ENCODE data around the gene IL32.

Gene IL32

GRCh38 chr16:3038256-3038655 lies 27.2 kb upstream of the IL32 start:
- peaks cover 90% of the 10 kb centered on the region for H3K27me3 ChIP-seq (replicated peaks; ENCODE audit: insufficient read depth, low read length)
- H4K20me1 ChIP-seq (ENCODE audit: insufficient read depth, low read length): no peaks in the 10 kb centered on the region
- no peak for DNase-seq
- H3K9me2 ChIP-seq (replicated peaks; ENCODE audit: insufficient read depth, low read length): no peaks in the 10 kb centered on the region
- no peak overlapping the region for H3K9ac ChIP-seq (ENCODE audit: low read length)
- no peaks in the 10 kb centered on the region for H3F3A ChIP-seq (ENCODE audit: insufficient read depth, low read length)
- no peaks in the 10 kb centered on the region for H3K4me1 ChIP-seq (ENCODE audit: low read length)
- TF ChIP-seq CTCF (IDR thresholded peaks at IDR 0.05; ENCODE audit: low read length): no peak
- TF ChIP-seq EZH2phosphoT487 (IDR thresholded peaks at IDR 0.05; ENCODE audit: low read length): no peak
- no peak for TF ChIP-seq EZH2 (optimal IDR thresholded peaks at IDR 0.05; ENCODE audit: low read depth, low read length)
- no peak overlapping the region for H3K4me2 ChIP-seq (ENCODE audit: low read depth, low read length)
- H3K4me3 ChIP-seq (ENCODE audit: low read length): no peak overlapping the region
- H3K9me3 ChIP-seq (replicated peaks; ENCODE audit: insufficient read depth, low read length): no peaks in the 10 kb centered on the region
- no peaks in the 10 kb centered on the region for H3K36me3 ChIP-seq (replicated peaks; ENCODE audit: insufficient read depth, low read length)
- H2AFZ ChIP-seq (ENCODE audit: low read length): no peak overlapping the region
- no peak overlapping the region for H3K27ac ChIP-seq (ENCODE audit: low read length)
- no peaks in the 10 kb centered on the region for H3K79me2 ChIP-seq (ENCODE audit: low read length)

- H2AFZ ChIP-seq (ENCODE audit: low read length): no peak overlapping the region
- no peak for DNase-seq
- no peak overlapping the region for H3K4me3 ChIP-seq (ENCODE audit: low read length)
- H3K9me3 ChIP-seq (replicated peaks; ENCODE audit: insufficient read depth, low read length): no peaks in the 10 kb centered on the region
- H3K79me2 ChIP-seq (ENCODE audit: low read length): no peaks in the 10 kb centered on the region
- no peaks in the 10 kb centered on the region for H3F3A ChIP-seq (ENCODE audit: insufficient read depth, low read length)
- no peaks in the 10 kb centered on the region for H3K9me2 ChIP-seq (replicated peaks; ENCODE audit: insufficient read depth, low read length)
- H3K27ac ChIP-seq (ENCODE audit: low read length): no peak overlapping the region
- H3K27me3 ChIP-seq (replicated peaks; ENCODE audit: insufficient read depth, low read length): peaks cover 90% of the 10 kb centered on the region
- H3K36me3 ChIP-seq (replicated peaks; ENCODE audit: insufficient read depth, low read length): no peaks in the 10 kb centered on the region
- H3K9ac ChIP-seq (ENCODE audit: low read length): no peak overlapping the region
- H3K4me2 ChIP-seq (ENCODE audit: low read depth, low read length): no peak overlapping the region
- TF ChIP-seq CTCF (IDR thresholded peaks at IDR 0.05; ENCODE audit: low read length) (no peak), EZH2phosphoT487 (IDR thresholded peaks at IDR 0.05; ENCODE audit: low read length) (no peak), EZH2 (optimal IDR thresholded peaks at IDR 0.05; ENCODE audit: low read depth, low read length) (no peak)
- H3K4me1 ChIP-seq (ENCODE audit: low read length): no peaks in the 10 kb centered on the region
- H4K20me1 ChIP-seq (ENCODE audit: insufficient read depth, low read length): no peaks in the 10 kb centered on the region
Measured at GRCh38 chr16:3038896-3039295, 26.5 kb upstream of the IL32 start.

GRCh38 chr16:3042376-3042775 lies 23.1 kb upstream of the IL32 start:
- no peaks in the 10 kb centered on the region for H3K79me2 ChIP-seq (ENCODE audit: low read length)
- H3K9ac ChIP-seq (ENCODE audit: low read length): no peak overlapping the region
- H3K9me3 ChIP-seq (replicated peaks; ENCODE audit: insufficient read depth, low read length): no peaks in the 10 kb centered on the region
- TF ChIP-seq EZH2phosphoT487 (IDR thresholded peaks at IDR 0.05; ENCODE audit: low read length): no peak
- no peak for TF ChIP-seq CTCF (IDR thresholded peaks at IDR 0.05; ENCODE audit: low read length)
- TF ChIP-seq EZH2 (optimal IDR thresholded peaks at IDR 0.05; ENCODE audit: low read depth, low read length): no peak
- H2AFZ ChIP-seq (ENCODE audit: low read length): no peak overlapping the region
- H3K4me3 ChIP-seq (ENCODE audit: low read length): no peak overlapping the region
- H3K9me2 ChIP-seq (replicated peaks; ENCODE audit: insufficient read depth, low read length): no peaks in the 10 kb centered on the region
- H3K4me1 ChIP-seq (ENCODE audit: low read length): 0 out of 2 replicates have a peak, but pooled peaks cover 5% of the 10 kb centered on the region
- H3F3A ChIP-seq (ENCODE audit: insufficient read depth, low read length): no peaks in the 10 kb centered on the region
- H3K27ac ChIP-seq (ENCODE audit: low read length): no peak overlapping the region
- no peaks in the 10 kb centered on the region for H3K36me3 ChIP-seq (replicated peaks; ENCODE audit: insufficient read depth, low read length)
- no peak overlapping the region for H3K4me2 ChIP-seq (ENCODE audit: low read depth, low read length)
- no peaks in the 10 kb centered on the region for H4K20me1 ChIP-seq (ENCODE audit: insufficient read depth, low read length)
- H3K27me3 ChIP-seq (replicated peaks; ENCODE audit: insufficient read depth, low read length): peaks cover 90% of the 10 kb centered on the region
- no peak for DNase-seq
